ENCODE data around the gene CFD.

- no peak for TF ChIP-seq CTCF (conservative IDR thresholded peaks at IDR 0.05; ENCODE audit: low read length)
- TF ChIP-seq EZH2phosphoT487 (IDR thresholded peaks at IDR 0.05; ENCODE audit: borderline replicate concordance, low read depth, low read length), result no peak
These were observed 37.5 kb upstream of the CFD start, which contains the start of gene PLPPR3 for GRCh38 chr19:821825-822503.
